SK-N-SH (cell line): Measurements from ENCODE around the gene SDK1. TPM values are rescaled to one million over a fixed set of nuclear protein-coding genes. Genes with fewer than 3 reads are reported as not detected.

Experiments
- CTCF ChIA-PET: fragments of 300-600, 350-600 bp; formaldehyde crosslinking; extraction: SDS; loops from one replicate; lab custom pipeline; 2021; lab: Yijun Ruan, JAX
- POLR2A ChIA-PET: fragments of 350-600 bp; sonication (Branson Sonifier 250); formaldehyde crosslinking; extraction: SDS; loops from one replicate; lab custom pipeline; 2020; ENCODE audit warnings: antibody characterized with exemption, inconsistent platforms; lab: Yijun Ruan, JAX
- DNase-seq: peaks from one replicate; pipeline ENCODE4 v3.0.0; 2012
- H2AFZ ChIP-seq: fragments of 200-600 bp; sonication (generic); 2 replicates; pipeline ENCODE4 v1.8.1; 2016; ENCODE audit warnings: antibody characterized with exemption, mild to moderate bottlenecking, low read depth
- H3F3A ChIP-seq: fragments of 200-600 bp; sonication (generic); replicated peaks from 2 replicates; pipeline ENCODE3; 2016; ENCODE audit warnings: antibody characterized with exemption, mild to moderate bottlenecking; ENCODE audit not compliant: insufficient read depth
- H3K27ac ChIP-seq, 2 experiments: fragments of 200-500 bp in 1 of 2; fragments of 200-600 bp in 1 of 2; sonication (Bioruptor generic) in 1 of 2; sonication (generic), shearing (Covaris generic) in 1 of 2; 2 replicates each; pipeline versions ENCODE4 v1.5.1 to v1.6.1; 2014 to 2016; ENCODE audit warnings: low read depth in 2 of 2, inconsistent platforms in 1 of 2, low read length in 1 of 2, mild to moderate bottlenecking in 1 of 2, mixed read lengths in 1 of 2
- H3K27me3 ChIP-seq: fragments of 200-600 bp; sonication (generic), shearing (Covaris generic); 2 replicates; pipeline ENCODE4 v1.6.1; 2016; ENCODE audit warnings: mixed run types; ENCODE audit not compliant: insufficient read depth
- H3K36me3 ChIP-seq, 2 experiments: fragments of 200-500 bp in 1 of 2; fragments of 200-600 bp in 1 of 2; sonication (Bioruptor generic) in 1 of 2; sonication (generic) in 1 of 2; replicated peaks in 1 of 2; 2 replicates each; pipeline versions ENCODE3 to v1.5.1; 2014 to 2016; ENCODE audit warnings: low read length in 1 of 2, mild to moderate bottlenecking in 1 of 2; ENCODE audit not compliant: insufficient read depth in 2 of 2, control insufficient read depth in 1 of 2
- H3K4me1 ChIP-seq, 2 experiments: fragments of 200-500 bp in 1 of 2; fragments of 200-600 bp in 1 of 2; sonication (Bioruptor generic) in 1 of 2; sonication (generic), shearing (Covaris generic) in 1 of 2; 2 replicates each; pipeline versions ENCODE4 v1.5.1 to v1.6.1; 2014 to 2016; ENCODE audit warnings: low read depth in 1 of 2, low read length in 1 of 2, mixed run types in 1 of 2; ENCODE audit not compliant: insufficient read depth in 2 of 2, control insufficient read depth in 1 of 2
- H3K4me2 ChIP-seq: fragments of 200-600 bp; sonication (generic), shearing (Covaris generic); 2 replicates; pipeline ENCODE4 v1.6.1; 2017; ENCODE audit warnings: mixed run types
- H3K4me3 ChIP-seq, 2 experiments: fragments of 200-500 bp in 1 of 2; fragments of 200-600 bp in 1 of 2; sonication (Bioruptor generic) in 1 of 2; sonication (generic), shearing (Covaris generic) in 1 of 2; 2 replicates each; pipeline versions ENCODE4 v1.5.1 to v1.8.1; 2014 to 2016; ENCODE audit warnings: low read depth in 2 of 2, inconsistent platforms in 1 of 2, low read length in 1 of 2, mild to moderate bottlenecking in 1 of 2, mixed read lengths in 1 of 2, moderate library complexity in 1 of 2
- H3K79me2 ChIP-seq: fragments of 200-600 bp; sonication (generic); 2 replicates; pipeline ENCODE4 v1.8.1; 2017; ENCODE audit warnings: mild to moderate bottlenecking; ENCODE audit not compliant: insufficient read depth
- H3K9ac ChIP-seq: fragments of 200-600 bp; sonication (generic); 2 replicates; pipeline ENCODE4 v1.6.1; 2017; ENCODE audit warnings: mixed run types
- H3K9me2 ChIP-seq: fragments of 200-600 bp; sonication (generic); 2 replicates; pipeline ENCODE4 v1.6.1; 2017; ENCODE audit warnings: mixed run types
- H3K9me3 ChIP-seq: fragments of 200-600 bp; sonication (generic); 2 replicates; pipeline ENCODE4 v1.6.1; 2017; ENCODE audit warnings: mixed run types, mild to moderate bottlenecking, moderate library complexity
- H4K20me1 ChIP-seq: fragments of 200-600 bp; sonication (generic); 2 replicates; pipeline ENCODE4 v1.6.1; 2017; ENCODE audit warnings: mild to moderate bottlenecking, mixed run types; ENCODE audit not compliant: insufficient read depth
- ELF1 ChIP-seq: IDR thresholded peaks from 2 replicates; pipeline ENCODE4 v1.4.0; 2012
- EP300 ChIP-seq, 2 experiments: IDR thresholded peaks; 2 replicates each; pipeline versions ENCODE4 v1.4.0 to v1.6.1; 2012; ENCODE audit warnings: borderline replicate concordance in 1 of 2, low read depth in 1 of 2, low read length in 1 of 2
- EZH2phosphoT487 ChIP-seq: fragments of 200-600 bp; sonication (generic); IDR thresholded peaks from 2 replicates; pipeline ENCODE4 v1.6.1; 2017; ENCODE audit warnings: low read depth, mixed run types, mild to moderate bottlenecking, antibody characterized with exemption, moderate library complexity, borderline replicate concordance
- FOXJ3 ChIP-seq: sonication (generic); formaldehyde crosslinking; IDR thresholded peaks from 2 replicates; pipeline ENCODE4 v1.5.1; 2020; ENCODE audit warnings: mild to moderate bottlenecking, missing genetic modification reagents
- GATA2 ChIP-seq: sonication (generic); formaldehyde crosslinking; IDR thresholded peaks from 2 replicates; pipeline ENCODE4 v1.5.0; 2020; ENCODE audit warnings: mild to moderate bottlenecking, missing genetic modification reagents
- JUND ChIP-seq: IDR thresholded peaks from 2 replicates; pipeline ENCODE4 v1.4.0; 2012
- MXI1 ChIP-seq: IDR thresholded peaks from 2 replicates; pipeline ENCODE4 v1.6.1; 2012; ENCODE audit warnings: mild to moderate bottlenecking, low read depth, low read length, improper control_type of control experiment
- NRF1 ChIP-seq: IDR thresholded peaks from 2 replicates; pipeline ENCODE4 v1.6.1; 2012; ENCODE audit warnings: low read depth, mild to moderate bottlenecking, low read length
- RAD21 ChIP-seq: IDR thresholded peaks from 2 replicates; pipeline ENCODE4 v1.6.1; 2012; ENCODE audit warnings: mild to moderate bottlenecking, low read length
- RXRA ChIP-seq: IDR thresholded peaks from 2 replicates; pipeline ENCODE4 v1.4.0; 2012; ENCODE audit warnings: low read depth, mild to moderate bottlenecking, borderline replicate concordance
- SMC3 ChIP-seq: IDR thresholded peaks from 2 replicates; pipeline ENCODE4 v1.6.1; 2012; ENCODE audit warnings: low read depth, low read length, improper control_type of control experiment
- TCF12 ChIP-seq: IDR thresholded peaks from 2 replicates; pipeline ENCODE4 v1.4.0; 2012
- WGBS: methylation state at CpG from one replicate; pipeline ENCODE4 v1.1.6; 2017; ENCODE audit warnings: low lambda C conversion rate; 5-methylcytosine and 5-hydroxymethylcytosine counted together
- polyA plus RNA-seq, 3 experiments: library from polyadenylated mRNA; depleted of rRNA; stranded (reverse); fragments of >200 nt; gene quantifications; 2 replicates each; pipeline ENCODE4 v1.2.3, GENCODE V29; 2012
- TF ChIP-seq, protein P1 (sequence below): fragments of 150-350 bp; IDR thresholded peaks from 2 replicates; pipeline ENCODE4 v1.6.1; 2016; ENCODE audit warnings: mild to moderate bottlenecking, low read depth, low read length
- TF ChIP-seq, protein P2 (sequence below): IDR thresholded peaks from 2 replicates; pipeline ENCODE4 v1.4.0; 2012; ENCODE audit warnings: low read depth
- TF ChIP-seq, protein P3 (sequence below): IDR thresholded peaks from 2 replicates; pipeline ENCODE4 v1.4.0; 2012; ENCODE audit warnings: low read depth, borderline replicate concordance
- TF ChIP-seq, protein P4 (sequence below): IDR thresholded peaks from 2 replicates; pipeline ENCODE4 v1.4.0; 2012; ENCODE audit warnings: low read depth, borderline replicate concordance
- TF ChIP-seq, protein P5 (sequence below): fragments of 150-350 bp; IDR thresholded peaks from 2 replicates; pipeline ENCODE4 v1.6.1; 2017; ENCODE audit warnings: antibody characterized with exemption, low read length, low read depth, borderline replicate concordance
- TF ChIP-seq, protein P6 (sequence below): fragments of 200-600 bp; sonication (generic); IDR thresholded peaks from 2 replicates; pipeline ENCODE4 v1.6.1; 2017; ENCODE audit warnings: antibody characterized with exemption, mild to moderate bottlenecking, moderate library complexity

Gene SDK1
- polyA plus RNA-seq, 1 of the 3 experiments (the other 2 are of a cell fraction): 1.2 TPM

DNA sequence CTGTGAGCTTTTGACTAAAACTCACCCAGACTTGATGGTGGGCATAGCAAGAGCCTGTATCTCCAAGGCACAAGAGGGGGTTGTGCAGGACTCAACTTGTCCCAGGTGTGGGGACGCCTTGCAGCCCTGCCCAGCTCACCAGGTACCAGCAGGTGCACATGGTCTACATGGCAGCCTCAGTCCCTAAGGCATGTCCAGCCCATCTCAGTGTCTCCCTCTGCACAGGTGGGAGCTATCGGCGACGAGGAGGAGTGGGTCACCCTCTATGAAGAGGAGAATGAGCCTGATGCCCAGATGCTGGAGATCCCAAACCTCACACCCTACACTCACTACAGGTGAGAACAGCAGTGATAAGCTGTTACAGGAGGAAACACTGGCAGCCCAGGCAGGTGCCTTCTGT lies 809.4 kb downstream of the SDK1 start:
- WGBS: 42% methylated on average over 4 of the region's 4 CpGs
- Histone ChIP-seq H3K4me2 (no peak overlapping the region), H3F3A (no peaks in the 10 kb centered on the region), H3K79me2 (no peaks in the 10 kb centered on the region), H3K4me1 (no peaks in the 10 kb centered on the region; a peak in 1 of 4 replicates), H3K9ac (no peak overlapping the region), H3K4me3 (no peak overlapping the region), H3K27me3 (no peaks in the 10 kb centered on the region), H4K20me1 (no peaks in the 10 kb centered on the region), H3K27ac (no peak overlapping the region), H3K9me2 (no peaks in the 10 kb centered on the region), H3K36me3 (no peaks in the 10 kb centered on the region), H2AFZ (no peak overlapping the region), H3K9me3 (no peaks in the 10 kb centered on the region)
- CTCF ChIA-PET: interaction anchor here (1.0 to 1.9 kb wide), 2 partner anchors 8 to 9 kb away, joined by 3 to 7 read pairs; no protein-coding TSS in a partner anchor
- no peak for DNase-seq
- TF ChIP-seq JUND: no peak
- POLR2A ChIA-PET: interaction anchor here (1.9 kb wide), 1 partner anchor 34 kb away, joined by 5 read pairs; no protein-coding TSS in a partner anchor

DNA sequence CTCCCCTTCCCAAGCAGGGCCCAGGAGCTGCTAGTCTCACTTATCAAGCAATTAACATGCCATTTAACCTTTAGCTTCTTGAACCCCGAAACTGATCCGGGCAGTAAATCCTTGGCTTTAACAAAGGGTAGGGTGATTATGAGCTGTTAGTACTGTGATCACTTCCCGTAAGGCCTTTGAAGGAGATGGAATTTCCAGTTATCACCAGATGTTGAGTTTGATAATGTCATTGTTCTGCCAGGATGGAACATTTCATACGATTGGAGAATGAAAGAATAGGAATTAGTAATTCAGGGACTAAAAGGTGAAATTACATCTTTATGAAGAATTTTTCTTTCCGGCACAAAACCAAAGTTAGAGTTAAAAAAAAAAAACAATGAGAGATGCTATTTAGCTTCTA lies 810.1 kb downstream of the SDK1 start:
- H2AFZ ChIP-seq: no peak overlapping the region
- H3K36me3 ChIP-seq: no peaks in the 10 kb centered on the region
- H3K4me3 ChIP-seq: no peak overlapping the region
- H3K9ac ChIP-seq: no peak overlapping the region
- no peak for DNase-seq
- no peak overlapping the region for H3K27ac ChIP-seq
- H3K27me3 ChIP-seq: no peaks in the 10 kb centered on the region
- H4K20me1 ChIP-seq: no peaks in the 10 kb centered on the region
- H3K79me2 ChIP-seq: no peaks in the 10 kb centered on the region
- H3F3A ChIP-seq: no peaks in the 10 kb centered on the region
- H3K9me3 ChIP-seq: no peaks in the 10 kb centered on the region
- ChIA-PET POLR2A (interaction anchor here (1.9 kb wide), 1 partner anchor 34 kb away, joined by 5 read pairs; no protein-coding TSS in a partner anchor), CTCF (interaction anchor here (0.6 to 1.9 kb wide), 5 partner anchors 9 to 189 kb away, joined by 3 to 7 read pairs (median 3); no protein-coding TSS in a partner anchor)
- no peaks in the 10 kb centered on the region for H3K9me2 ChIP-seq
- H3K4me2 ChIP-seq: no peak overlapping the region
- WGBS: 53% methylated on average over 5 of the region's 5 CpGs
- no peak for TF ChIP-seq EZH2phosphoT487
- no peak for TF ChIP-seq SMC3
- TF ChIP-seq EP300 (IDR thresholded peaks at IDR 0.05; ENCODE audit: borderline replicate concordance in 1 of 2, low read depth in 1 of 2, low read length in 1 of 2): no peak
- no peak for TF ChIP-seq RXRA
- TF ChIP-seq, protein P1, sequence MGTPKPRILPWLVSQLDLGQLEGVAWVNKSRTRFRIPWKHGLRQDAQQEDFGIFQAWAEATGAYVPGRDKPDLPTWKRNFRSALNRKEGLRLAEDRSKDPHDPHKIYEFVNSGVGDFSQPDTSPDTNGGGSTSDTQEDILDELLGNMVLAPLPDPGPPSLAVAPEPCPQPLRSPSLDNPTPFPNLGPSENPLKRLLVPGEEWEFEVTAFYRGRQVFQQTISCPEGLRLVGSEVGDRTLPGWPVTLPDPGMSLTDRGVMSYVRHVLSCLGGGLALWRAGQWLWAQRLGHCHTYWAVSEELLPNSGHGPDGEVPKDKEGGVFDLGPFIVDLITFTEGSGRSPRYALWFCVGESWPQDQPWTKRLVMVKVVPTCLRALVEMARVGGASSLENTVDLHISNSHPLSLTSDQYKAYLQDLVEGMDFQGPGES: no peak
- TF ChIP-seq, protein P2, sequence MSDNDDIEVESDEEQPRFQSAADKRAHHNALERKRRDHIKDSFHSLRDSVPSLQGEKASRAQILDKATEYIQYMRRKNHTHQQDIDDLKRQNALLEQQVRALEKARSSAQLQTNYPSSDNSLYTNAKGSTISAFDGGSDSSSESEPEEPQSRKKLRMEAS: no peak
- TF ChIP-seq, protein P3, sequence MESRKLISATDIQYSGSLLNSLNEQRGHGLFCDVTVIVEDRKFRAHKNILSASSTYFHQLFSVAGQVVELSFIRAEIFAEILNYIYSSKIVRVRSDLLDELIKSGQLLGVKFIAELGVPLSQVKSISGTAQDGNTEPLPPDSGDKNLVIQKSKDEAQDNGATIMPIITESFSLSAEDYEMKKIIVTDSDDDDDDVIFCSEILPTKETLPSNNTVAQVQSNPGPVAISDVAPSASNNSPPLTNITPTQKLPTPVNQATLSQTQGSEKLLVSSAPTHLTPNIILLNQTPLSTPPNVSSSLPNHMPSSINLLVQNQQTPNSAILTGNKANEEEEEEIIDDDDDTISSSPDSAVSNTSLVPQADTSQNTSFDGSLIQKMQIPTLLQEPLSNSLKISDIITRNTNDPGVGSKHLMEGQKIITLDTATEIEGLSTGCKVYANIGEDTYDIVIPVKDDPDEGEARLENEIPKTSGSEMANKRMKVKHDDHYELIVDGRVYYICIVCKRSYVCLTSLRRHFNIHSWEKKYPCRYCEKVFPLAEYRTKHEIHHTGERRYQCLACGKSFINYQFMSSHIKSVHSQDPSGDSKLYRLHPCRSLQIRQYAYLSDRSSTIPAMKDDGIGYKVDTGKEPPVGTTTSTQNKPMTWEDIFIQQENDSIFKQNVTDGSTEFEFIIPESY: no peak
- TF ChIP-seq, protein P4, sequence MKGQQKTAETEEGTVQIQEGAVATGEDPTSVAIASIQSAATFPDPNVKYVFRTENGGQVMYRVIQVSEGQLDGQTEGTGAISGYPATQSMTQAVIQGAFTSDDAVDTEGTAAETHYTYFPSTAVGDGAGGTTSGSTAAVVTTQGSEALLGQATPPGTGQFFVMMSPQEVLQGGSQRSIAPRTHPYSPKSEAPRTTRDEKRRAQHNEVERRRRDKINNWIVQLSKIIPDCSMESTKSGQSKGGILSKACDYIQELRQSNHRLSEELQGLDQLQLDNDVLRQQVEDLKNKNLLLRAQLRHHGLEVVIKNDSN: no peak
- TF ChIP-seq, protein P5, sequence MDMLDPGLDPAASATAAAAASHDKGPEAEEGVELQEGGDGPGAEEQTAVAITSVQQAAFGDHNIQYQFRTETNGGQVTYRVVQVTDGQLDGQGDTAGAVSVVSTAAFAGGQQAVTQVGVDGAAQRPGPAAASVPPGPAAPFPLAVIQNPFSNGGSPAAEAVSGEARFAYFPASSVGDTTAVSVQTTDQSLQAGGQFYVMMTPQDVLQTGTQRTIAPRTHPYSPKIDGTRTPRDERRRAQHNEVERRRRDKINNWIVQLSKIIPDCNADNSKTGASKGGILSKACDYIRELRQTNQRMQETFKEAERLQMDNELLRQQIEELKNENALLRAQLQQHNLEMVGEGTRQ: no peak
- TF ChIP-seq, protein P6, sequence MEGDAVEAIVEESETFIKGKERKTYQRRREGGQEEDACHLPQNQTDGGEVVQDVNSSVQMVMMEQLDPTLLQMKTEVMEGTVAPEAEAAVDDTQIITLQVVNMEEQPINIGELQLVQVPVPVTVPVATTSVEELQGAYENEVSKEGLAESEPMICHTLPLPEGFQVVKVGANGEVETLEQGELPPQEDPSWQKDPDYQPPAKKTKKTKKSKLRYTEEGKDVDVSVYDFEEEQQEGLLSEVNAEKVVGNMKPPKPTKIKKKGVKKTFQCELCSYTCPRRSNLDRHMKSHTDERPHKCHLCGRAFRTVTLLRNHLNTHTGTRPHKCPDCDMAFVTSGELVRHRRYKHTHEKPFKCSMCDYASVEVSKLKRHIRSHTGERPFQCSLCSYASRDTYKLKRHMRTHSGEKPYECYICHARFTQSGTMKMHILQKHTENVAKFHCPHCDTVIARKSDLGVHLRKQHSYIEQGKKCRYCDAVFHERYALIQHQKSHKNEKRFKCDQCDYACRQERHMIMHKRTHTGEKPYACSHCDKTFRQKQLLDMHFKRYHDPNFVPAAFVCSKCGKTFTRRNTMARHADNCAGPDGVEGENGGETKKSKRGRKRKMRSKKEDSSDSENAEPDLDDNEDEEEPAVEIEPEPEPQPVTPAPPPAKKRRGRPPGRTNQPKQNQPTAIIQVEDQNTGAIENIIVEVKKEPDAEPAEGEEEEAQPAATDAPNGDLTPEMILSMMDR: no peak
- TF ChIP-seq GATA2 (CRISPR knock-in tag): no peak
- no peak for TF ChIP-seq FOXJ3
- no peak for TF ChIP-seq MXI1
- TF ChIP-seq RAD21: no peak
- TF ChIP-seq TCF12: no peak
- TF ChIP-seq ELF1: no peak
- TF ChIP-seq NRF1: no peak
- H3K4me1 ChIP-seq: no peaks in the 10 kb centered on the region; a peak in 1 of 4 replicates
